ENCODE results near the gene BABAM2. TPM values are rescaled to one million over a fixed set of nuclear protein-coding genes. Genes with fewer than 3 reads are reported as not detected.

Gene BABAM2
- total RNA-seq, 1 donor from 2014 or later = 58.9 TPM

DNA sequence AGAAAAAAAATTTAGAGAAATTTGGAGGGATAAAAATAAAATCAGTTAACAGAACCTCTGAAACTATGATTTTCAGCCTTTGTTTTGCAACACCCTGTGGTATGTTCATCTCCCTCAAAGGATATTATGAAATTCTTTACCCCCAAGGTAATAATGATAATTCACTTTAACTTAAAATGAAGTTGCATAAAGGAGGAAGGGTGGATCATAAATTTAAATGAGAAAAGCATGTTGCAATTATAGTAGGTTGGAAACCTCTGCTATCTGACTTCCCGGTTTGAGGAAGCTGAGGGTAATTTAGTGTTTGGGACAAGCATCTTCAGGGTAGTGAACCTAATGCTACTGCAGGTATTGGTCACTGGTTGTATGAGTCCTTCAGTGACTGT, 102.9 kb downstream of the BABAM2 start:
- Histone ChIP-seq H3K4me3 (no peak overlapping the region), H3K9me3 (replicated peaks) (peaks cover 6% of the 10 kb centered on the region), H3K36me3 (peaks cover 5% of the 10 kb centered on the region), H3K27me3 (ENCODE audit: low read depth) (no peaks in the 10 kb centered on the region), H3K27ac (replicated peaks) (no peak overlapping the region), H3K4me1 (peaks cover 31% of the 10 kb centered on the region)
- no peak for DNase-seq
- TF ChIP-seq CTCF (IDR thresholded peaks at IDR 0.05; ENCODE audit: borderline replicate concordance) = no peak
- intact Hi-C loops (cut with micrococcal nuclease) = no loop called here

GRCh38 chr2:27993950-27994728, 103.6 kb downstream of the BABAM2 start:
- no peak for DNase-seq
- Histone ChIP-seq H3K27me3 (ENCODE audit: low read depth) (no peaks in the 10 kb centered on the region), H3K36me3 (peaks cover 5% of the 10 kb centered on the region), H3K4me1 (peaks cover 27% of the 10 kb centered on the region), H3K4me3 (no peak overlapping the region), H3K9me3 (replicated peaks) (peaks cover 6% of the 10 kb centered on the region), H3K27ac (replicated peaks) (no peak overlapping the region)
- no peak for TF ChIP-seq CTCF (IDR thresholded peaks at IDR 0.05; ENCODE audit: borderline replicate concordance)
- intact Hi-C loops (cut with micrococcal nuclease) = no loop called here

DNA sequence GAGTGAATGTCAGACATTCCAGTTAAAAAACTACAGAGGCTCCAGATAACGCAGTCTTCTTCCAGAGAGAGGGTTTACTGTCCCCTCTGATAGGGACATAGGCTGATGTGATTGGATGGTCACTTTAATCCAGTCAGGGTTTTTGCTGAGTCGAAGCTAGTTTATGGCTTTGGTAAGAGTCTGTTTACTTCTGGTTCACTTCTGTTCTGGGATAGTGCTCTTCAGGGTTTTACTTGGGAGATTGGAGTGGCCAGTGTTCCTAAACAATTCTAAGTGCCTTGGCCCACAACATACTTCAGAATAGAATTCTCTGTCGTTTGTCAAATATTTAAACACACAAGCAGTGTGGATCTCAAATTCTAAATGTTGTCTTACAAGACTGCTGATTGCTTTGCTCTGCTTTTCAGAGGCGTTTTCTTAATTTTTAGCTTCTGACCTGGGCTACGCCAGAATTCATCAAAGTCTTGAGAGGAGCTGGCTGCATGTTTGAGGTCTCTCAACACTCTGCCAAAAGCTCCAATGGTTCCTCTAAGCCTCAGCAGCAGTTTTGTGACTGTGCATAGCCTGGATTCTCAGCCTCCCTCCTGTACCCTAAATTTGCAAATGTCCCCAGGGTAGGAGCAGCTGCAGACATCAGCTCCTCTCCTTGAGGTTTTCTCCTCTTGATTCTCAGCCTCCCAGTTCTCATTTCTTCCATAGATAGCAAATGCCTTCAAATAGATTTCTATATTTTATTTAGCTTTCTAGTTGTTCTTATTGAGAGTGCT, 105.8 kb downstream of the BABAM2 start:
- H3K4me1 ChIP-seq = peaks cover 19% of the 10 kb centered on the region
- peaks cover 6% of the 10 kb centered on the region for H3K9me3 ChIP-seq (replicated peaks)
- H3K36me3 ChIP-seq = peaks cover 5% of the 10 kb centered on the region
- intact Hi-C loops (cut with micrococcal nuclease) = no loop called here
- TF ChIP-seq CTCF (IDR thresholded peaks at IDR 0.05; ENCODE audit: borderline replicate concordance) = no peak
- no peak overlapping the region for H3K27ac ChIP-seq (replicated peaks)
- no peak overlapping the region for H3K4me3 ChIP-seq
- no peak for DNase-seq
- no peaks in the 10 kb centered on the region for H3K27me3 ChIP-seq (ENCODE audit: low read depth)

DNA sequence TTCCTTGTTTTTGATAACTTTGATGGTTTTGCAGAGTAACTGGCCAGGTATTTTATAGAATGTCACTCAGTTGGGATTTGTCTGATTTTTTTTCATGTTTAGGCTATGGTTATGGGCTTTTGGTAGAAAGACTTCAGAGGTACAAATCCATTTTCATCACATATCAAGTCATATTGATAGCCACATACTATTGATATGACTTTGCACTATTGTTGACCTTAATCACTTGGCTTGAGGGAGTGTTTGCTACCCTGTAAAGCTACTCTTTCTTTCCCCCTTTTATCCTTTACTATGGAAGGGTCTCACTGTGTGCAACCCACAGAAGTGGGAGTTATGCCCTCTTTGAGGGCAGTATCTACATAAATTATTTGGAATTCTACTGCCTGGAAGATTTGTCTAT, 109.8 kb downstream of the BABAM2 start:
- no peak for DNase-seq
- no peaks in the 10 kb centered on the region for H3K27me3 ChIP-seq (ENCODE audit: low read depth)
- H3K4me3 ChIP-seq = no peak overlapping the region
- H3K4me1 ChIP-seq = peaks cover 6% of the 10 kb centered on the region
- H3K9me3 ChIP-seq (replicated peaks) = no peaks in the 10 kb centered on the region
- H3K27ac ChIP-seq (replicated peaks) = no peak overlapping the region
- no peak for TF ChIP-seq CTCF (IDR thresholded peaks at IDR 0.05; ENCODE audit: borderline replicate concordance)
- H3K36me3 ChIP-seq = no peaks in the 10 kb centered on the region
- intact Hi-C loops (cut with micrococcal nuclease) = no loop called here

GRCh38 chr2:28002181-28002580, 111.7 kb downstream of the BABAM2 start:
- no peaks in the 10 kb centered on the region for H3K9me3 ChIP-seq (replicated peaks)
- intact Hi-C loops (cut with micrococcal nuclease) = no loop called here
- DNase-seq = no peak
- H3K4me3 ChIP-seq = no peak overlapping the region
- TF ChIP-seq CTCF (IDR thresholded peaks at IDR 0.05; ENCODE audit: borderline replicate concordance) = no peak
- no peak overlapping the region for H3K27ac ChIP-seq (replicated peaks)
- no peaks in the 10 kb centered on the region for H3K27me3 ChIP-seq (ENCODE audit: low read depth)
- H3K4me1 ChIP-seq = peaks cover 7% of the 10 kb centered on the region
- H3K36me3 ChIP-seq = no peaks in the 10 kb centered on the region

Data from left ventricle myocardium inferior (tissue), 1 donor.